HG02623 (cell line): ENCODE measurements around the gene NAA35.
"Not testable (repeated sequence)": the region's sequence is repeated elsewhere in the genome, so short reads cannot be mapped to it uniquely, and the experiment has no call there.

ENCODE experiments used
- ATAC-seq: cut with Tn5 transposase; IDR thresholded peaks from one replicate; pipeline ENCODE4 v1.9.1; 2021; ENCODE audit warnings: moderate library complexity; ENCODE audit not compliant: unreplicated experiment

NAA35 gene

GRCh38 chr9:86022687-86023266 is 81.8 kb downstream of the NAA35 start:
- no peak for ATAC-seq

GRCh38 chr9:86027767-86028166 is 86.8 kb downstream of the NAA35 start:
- no peak for ATAC-seq

GRCh38 chr9:86034863-86035734 is 94.2 kb downstream of the NAA35 start:
- ATAC-seq, result no peak

- ATAC-seq, result no peak
These were observed 95.0 kb downstream of the NAA35 start for GRCh38 chr9:86035827-86036440.

- ATAC-seq, result no peak
These were observed 95.6 kb downstream of the NAA35 start for GRCh38 chr9:86036555-86036954.

- no peak for ATAC-seq
These were observed 99.3 kb downstream of the NAA35 start for GRCh38 chr9:86039991-86040860.

GRCh38 chr9:86040861-86041155 is 99.9 kb downstream of the NAA35 start:
- no peak for ATAC-seq

GRCh38 chr9:86041311-86041741 is 100.4 kb downstream of the NAA35 start:
- no peak for ATAC-seq

GRCh38 chr9:86042199-86042978 is 101.4 kb downstream of the NAA35 start:
- ATAC-seq, result no peak

- no peak for ATAC-seq
These were observed 102.6 kb downstream of the NAA35 start for GRCh38 chr9:86043586-86043985.

GRCh38 chr9:86043999-86044398 is 103.1 kb downstream of the NAA35 start:
- no peak for ATAC-seq

- no peak for ATAC-seq
These were observed 104.7 kb downstream of the NAA35 start for GRCh38 chr9:86045654-86046053.

- no peak for ATAC-seq
These were observed 105.2 kb downstream of the NAA35 start for GRCh38 chr9:86046071-86046636.

- ATAC-seq, result no peak
These were observed 106.0 kb downstream of the NAA35 start for GRCh38 chr9:86046930-86047341.

- no peak for ATAC-seq
These were observed 106.4 kb downstream of the NAA35 start for GRCh38 chr9:86047361-86047760.

- ATAC-seq, result not testable (repeated sequence)
These were observed 107.2 kb downstream of the NAA35 start for GRCh38 chr9:86048018-86048742.

GRCh38 chr9:86052556-86053468 is 111.9 kb downstream of the NAA35 start:
- no peak for ATAC-seq

- no peak for ATAC-seq
These were observed 113.7 kb downstream of the NAA35 start for GRCh38 chr9:86054695-86055094.
